ENCODE measurements around the gene LDHAL6B. TPM values are rescaled to one million over a fixed set of nuclear protein-coding genes. Genes with fewer than 3 reads are reported as not detected.

Gene LDHAL6B
- total RNA-seq, 1 donor from 2014 or later, result not detected

DNA sequence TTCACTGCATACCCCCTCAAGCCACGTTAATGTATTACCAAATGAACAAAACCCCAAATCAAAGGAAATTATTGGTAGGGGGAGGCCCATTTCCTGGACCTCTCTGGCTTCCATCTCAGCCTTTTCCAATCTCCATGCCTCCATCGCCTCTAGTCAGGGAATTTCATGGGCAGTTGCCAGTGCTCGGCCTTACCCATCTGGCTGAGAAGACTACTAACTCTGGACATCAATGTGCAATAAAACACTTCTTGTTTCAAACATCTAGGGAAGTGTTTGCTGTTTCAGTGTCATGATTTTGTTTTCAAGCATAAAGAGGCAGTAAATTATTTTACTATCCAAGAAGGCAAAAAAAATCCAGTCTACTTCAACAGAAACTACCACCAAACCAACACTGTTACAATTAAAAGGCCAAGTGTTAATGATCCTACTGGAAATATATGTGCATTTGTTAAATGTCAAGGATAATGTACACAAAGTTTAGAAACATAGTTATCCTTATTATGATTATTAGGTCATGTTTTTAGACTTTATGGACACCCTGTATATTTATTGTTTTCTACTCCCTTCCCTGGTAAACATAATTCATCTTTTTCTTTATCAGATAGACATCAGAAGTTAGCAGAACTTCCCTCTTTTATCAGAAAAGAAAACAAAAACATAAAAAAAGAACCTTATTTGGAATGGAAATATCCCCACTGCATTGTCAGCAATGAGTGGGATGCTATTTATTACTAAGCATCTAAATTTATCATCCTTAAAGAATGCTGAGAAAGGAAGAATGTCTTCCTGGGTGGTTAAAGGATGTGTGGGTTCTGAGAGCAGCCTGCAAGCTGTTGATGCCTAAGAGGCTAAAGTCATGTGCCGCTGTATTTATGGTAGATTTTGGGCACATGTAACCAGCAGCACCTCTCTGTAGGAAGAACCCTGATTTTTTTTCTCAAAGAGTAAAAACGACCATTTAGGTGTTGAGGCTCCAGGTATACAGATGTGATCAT lies 15.2 kb downstream of the LDHAL6B start:
- DNase-seq, result no peak

DNA sequence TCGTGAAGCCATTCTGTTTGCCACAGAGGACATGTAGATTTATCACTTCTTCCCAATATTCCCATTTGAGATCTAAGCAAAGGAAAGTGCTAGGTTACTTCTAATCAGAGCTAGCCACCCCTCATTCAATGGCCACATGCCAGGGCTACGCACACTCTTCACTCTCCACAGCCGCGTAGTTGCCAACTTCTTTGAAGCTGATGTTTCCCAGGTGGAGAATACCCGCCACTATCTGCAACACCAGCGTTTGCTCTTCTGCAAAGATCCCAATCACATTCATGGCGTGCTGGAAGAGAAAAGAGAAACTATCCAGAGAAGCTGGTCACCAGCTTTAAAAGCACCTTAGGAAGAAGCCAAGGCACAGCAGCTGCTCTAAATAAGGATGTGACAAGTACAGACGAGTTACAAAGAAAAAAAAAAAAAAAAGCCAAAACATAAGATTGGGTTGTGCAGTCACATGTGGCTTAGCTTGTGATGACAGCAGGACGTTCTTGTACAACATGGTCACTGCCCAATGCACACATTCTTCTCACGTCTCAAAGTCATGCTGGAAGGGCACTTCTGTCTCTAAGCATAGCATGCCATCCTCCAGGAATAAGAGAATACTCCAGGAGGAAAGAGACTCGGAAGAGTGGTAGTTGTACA lies 16.4 kb downstream of the LDHAL6B start:
- no peak for DNase-seq

DNA sequence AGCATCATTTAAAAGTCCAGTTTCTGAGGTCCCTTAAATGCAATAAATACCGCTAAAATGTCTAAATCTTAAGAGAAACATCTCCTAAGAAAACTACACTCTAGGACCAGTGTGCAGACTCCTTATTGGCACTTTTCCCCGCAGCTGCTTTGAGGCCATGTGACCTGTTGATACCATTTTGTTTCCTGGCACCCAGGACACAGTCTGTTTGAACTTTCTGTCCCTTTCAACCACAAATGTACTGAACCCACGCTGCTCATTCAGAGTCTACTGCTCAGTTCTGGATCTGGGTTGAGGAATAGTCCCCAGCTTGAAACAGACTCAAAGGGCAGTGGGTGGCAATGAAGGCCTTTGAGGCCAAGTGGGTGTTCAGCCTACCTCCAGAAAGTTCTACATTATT lies 17.1 kb downstream of the LDHAL6B start:
- no peak for DNase-seq

DNA sequence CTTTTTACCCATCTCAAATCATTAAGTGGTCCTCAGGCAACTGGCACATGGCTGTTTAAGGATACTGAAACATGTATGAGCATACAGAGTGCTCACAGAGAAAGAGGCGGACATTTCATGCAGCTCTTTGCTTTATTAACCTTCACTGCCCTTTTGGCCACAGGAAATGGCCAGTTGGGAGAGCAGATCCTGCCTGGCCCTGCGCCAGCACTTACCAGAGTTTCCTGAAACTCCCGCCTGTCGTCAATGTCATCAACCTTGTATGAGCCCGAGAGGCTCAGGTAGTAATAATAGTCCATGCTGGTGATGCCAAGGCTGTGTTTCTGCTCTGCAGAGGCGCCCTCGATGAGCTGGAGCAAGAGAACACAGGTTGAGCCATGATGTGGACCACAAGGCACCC lies 17.8 kb downstream of the LDHAL6B start:
- peak; percentile 75 for DNase-seq

DNA sequence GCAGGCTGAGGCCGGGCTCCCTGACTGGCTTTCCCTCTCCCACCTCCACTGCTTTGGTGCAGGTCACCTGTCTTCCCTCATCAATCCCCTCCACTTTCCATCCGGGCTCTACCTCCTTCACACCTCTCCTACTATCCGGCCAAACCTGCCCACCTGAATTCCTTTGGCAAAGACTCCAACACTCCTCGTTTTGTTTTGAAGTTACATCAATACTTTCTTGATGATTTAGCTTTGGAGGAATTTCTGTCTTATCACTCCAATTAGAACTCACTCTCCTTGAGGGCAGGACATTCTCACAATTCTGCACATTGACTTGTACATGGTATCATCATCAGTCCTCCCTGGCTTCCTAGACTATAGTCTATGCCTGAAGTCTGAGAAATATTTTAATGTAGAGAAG lies 20.4 kb downstream of the LDHAL6B start:
- DNase-seq, result no peak

DNA sequence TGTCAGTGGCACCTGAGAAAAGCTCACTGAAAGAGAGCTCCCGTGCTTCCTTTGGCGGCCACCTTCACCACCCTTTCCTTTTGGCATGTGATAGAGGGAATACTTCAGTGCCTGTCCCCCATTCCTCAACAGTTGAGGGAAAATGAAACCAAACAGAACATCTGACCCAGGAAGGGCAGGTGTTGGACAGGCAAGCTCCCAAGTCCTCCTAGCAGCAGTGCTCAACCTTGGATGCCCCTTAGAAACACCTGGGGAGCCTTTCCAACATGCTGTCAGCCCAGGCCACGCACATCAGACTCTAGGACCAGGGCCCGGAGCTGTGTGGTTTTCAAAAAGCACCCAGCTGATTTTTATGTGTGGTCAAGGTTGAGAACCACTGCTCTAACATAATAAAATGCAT lies 22.4 kb downstream of the LDHAL6B start:
- DNase-seq, result no peak

DNA sequence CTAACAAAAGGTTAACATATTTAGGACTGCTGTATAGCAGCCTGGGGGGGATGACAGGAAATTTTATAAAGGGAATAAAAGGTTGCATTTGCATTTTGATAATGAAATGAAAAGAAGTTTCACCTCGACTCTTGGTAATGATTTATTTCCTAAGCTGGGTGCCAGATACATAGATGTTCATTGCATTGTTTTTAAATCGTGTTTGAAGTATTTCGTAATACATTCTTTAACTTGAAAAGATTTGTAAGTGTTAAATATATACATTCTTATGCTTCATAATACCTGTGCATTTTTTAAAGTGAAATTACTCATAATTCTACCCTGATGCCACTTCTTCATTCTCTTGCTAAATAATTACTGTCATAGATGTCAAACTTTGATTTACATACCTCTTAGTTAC lies 22.8 kb downstream of the LDHAL6B start:
- DNase-seq, result no peak

DNA sequence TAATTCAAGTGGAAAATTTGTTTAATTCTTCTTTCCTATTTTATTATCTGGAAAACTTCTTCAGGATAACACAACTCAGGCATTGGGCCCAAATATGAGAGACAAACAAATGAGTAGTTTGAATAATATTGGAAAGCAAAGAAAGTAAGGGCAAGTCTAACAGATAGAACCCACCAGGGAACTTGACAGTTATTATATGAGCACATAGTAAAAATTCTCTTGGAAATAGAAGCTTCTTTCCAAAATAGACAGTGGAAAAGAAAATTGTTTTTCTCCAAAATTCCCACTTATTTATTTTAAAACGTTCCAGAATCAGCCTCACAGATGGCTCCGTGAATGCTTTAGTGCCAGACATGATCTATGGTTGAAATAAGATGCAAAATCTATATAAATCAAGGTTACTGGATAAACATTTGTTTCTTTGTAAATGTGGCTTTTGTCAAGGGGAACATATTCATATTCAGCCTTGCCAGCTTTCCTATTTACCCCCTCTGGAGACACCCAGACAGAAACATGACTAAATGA lies 23.9 kb downstream of the LDHAL6B start:
- no peak for DNase-seq

DNA sequence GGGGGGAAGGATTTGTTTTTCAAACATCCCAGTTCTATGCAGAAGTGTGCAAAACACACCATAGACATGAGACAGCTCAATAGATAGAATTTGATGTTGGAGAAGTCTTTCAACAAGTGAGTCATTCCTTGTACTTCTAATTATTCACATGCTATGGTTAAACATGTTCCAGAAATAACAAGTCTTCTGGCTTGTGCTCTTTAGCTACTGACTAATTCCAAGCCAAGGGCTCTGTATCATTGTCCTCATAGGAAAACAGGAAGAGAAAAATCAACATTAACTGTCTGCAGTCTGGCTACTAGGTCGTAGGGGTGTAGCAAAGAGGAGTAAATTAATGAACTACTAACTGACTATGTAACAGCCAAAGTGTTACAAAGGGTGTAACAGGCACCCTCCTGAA lies 25.8 kb downstream of the LDHAL6B start:
- DNase-seq, result peak; percentile 90

DNA sequence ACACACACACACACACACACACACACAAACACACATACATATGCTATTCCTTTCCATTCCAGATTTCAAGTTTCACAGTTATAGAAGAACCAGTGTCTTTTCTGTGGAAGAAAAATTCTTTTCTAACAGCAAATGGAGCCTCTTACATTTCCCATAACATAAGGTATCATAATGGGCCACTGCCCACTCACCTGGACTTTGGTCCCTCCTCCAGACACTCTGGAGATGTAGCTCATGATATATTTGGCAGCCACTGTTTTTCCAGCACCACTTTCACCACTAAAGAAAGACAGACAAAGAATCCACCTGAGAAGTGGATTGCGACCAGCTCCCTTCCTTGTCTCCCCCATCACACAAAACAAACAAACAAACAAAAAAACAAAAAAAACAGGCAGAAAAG lies 29.8 kb downstream of the LDHAL6B start:
- DNase-seq, result no peak

DNA sequence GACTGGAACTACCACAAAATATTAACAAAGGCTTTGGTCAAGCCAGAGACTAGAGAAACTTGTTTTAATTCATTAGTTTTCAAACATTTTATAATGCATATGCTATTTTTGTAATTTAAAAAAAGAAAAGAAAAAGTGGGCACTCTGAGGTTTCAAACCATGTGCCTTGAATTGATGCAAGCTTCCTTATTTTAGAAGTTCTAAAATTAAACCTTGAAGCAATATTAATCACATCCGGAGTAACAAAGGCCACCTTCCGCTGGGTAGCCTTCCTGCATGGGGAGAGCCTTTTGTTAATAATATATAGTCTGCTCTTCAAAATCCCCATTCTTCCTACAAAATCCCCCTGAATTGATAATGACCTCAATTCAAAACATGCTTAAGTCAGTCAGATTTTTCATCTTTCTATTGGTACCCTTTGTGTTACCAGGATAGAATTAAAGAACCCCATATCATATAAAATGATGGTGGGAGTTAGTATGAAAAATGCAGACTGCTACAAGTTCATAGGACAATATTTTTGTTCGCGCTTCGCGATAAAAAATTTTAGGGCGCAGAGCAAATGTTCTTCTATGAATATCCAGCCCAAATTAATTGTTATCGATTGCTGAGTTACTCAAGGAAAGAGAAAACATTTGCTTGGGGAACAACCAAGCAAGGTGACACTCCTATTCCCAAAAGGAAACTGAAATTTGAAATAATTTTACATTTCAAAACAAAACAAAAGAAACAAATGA lies 30.6 kb downstream of the LDHAL6B start:
- DNase-seq, result peak; percentile 86

DNA sequence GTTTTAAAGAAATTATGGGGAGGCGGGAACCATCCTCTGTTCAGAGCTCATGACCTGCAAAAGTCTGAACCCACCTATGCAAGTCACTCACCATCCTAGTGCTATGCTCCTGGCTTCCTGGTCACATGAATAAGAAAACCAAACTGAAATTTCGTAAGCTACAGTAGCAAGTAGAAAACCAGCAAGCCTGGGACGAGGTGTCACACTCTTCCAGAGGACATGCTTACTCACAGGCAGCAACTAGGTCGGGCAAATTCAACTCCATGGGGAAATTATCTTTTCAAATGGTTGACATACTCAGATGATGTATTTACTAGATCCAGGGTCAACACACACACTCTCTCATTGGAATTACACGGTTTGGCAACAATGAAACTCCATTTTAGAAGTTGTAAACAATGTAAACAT lies 31.3 kb downstream of the LDHAL6B start:
- DNase-seq, result no peak

DNA sequence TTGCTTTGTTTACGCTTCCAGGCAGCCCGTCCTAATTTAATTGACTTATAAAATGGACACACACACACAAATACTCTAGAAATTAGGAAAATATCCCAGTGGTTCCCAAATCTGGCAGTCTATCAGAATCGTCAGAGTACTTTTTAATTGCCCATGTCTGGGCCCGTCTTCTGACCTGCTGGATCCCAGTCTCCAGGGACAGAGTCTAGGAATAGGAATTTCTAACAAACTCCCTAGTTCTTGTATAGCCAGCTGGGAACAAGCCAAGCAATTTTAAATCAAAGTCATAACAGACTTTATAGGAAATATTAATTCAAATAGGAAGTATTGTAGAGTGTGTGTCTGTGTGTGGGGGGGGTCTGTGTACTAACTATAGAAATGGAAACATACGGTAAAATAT lies 33.4 kb downstream of the LDHAL6B start:
- DNase-seq, result no peak

DNA sequence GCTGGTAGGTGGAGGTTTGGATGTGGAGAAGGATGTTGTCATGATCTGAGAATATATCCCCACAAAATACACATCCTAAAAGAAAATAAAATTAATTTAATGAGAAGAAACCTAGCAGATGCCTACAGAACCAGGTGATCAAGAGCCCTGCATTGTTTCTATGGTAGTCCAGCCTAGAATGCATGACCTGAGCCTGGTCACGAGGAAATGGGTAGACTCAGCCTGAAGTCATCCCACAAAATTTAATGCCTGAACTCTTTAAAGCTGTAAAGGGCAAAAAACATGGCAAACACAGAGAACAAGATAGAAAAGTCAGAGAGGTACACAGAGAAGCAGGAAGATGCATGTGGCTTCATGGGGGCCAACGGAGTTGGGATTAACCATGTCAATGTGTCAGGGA lies 36.0 kb downstream of the LDHAL6B start:
- DNase-seq, result no peak

DNA sequence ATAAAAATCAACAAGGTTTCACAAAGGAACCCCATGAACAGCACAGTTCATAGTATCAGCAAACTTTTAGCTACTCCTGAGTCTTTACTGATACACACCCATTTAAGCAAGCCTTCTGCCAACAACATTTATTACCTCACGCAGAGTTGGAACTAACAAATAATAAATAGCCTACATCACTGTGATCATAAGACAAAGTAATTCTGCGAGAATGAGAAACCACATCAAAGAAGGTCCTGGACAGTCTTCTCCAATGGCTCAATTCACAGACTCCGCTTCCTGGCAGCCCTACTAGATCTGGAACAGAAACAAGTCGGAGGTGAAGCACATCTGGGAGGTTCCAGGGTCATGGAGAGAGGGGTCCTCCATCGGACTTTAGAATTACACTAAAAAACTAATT lies 37.0 kb downstream of the LDHAL6B start:
- no peak for DNase-seq

DNA sequence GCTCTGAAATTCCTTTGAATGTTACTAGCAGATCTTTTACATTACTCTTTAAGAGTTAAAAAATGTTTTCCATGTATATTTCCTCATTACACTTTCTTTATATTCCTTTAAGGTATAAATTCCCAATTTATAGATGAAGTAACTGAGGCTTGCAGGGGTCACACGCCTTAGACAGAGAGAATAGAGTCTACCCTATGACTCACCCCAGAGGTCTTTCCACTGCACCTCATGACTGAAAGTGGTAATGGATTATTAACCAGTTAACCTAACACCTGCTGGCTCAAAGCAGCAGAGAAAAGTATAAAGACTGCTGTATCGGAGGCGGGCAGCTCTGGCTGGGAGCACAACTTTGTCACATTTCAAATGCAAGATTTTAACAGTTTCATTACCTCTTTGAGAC lies 37.7 kb downstream of the LDHAL6B start:
- DNase-seq, result no peak

DNA sequence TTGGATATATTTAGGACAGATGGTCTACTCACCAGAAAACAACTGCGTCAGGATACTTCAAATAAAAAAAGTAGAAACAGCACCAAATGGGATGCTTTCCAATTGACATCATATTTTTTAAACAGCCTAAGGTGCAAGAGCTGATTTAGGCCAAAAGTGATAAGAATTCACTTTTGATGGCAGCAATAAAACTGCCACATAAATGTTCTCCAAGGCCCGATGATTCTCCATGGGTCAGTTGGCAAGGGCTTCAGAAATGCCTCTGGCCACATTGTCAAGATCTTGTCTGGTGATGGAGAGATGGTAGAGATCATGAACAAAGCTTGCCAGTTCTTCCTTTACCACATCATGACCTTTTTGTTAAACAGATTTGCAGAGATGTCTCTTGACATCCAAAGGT lies 38.9 kb downstream of the LDHAL6B start:
- DNase-seq, result no peak

DNA sequence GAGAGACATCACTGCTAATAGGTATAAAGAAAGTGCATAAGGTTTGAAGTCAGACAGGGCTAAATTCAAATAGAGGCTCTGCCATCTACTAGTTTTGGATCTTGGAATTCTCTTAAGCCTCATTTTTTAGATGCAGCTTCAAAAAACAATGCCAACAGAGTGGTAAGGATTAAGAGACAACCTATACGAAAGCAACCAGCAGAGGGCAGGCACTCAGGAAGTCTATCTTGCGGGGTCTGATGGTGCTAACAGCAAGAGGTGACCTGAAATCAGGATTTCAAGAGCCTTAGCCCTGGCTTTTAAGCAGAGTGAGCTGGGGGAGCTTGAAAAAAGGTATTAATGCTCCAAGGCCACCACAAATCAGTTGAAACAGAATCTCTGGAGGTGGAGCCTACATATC lies 40.7 kb downstream of the LDHAL6B start:
- peak; percentile 85 for DNase-seq

DNA sequence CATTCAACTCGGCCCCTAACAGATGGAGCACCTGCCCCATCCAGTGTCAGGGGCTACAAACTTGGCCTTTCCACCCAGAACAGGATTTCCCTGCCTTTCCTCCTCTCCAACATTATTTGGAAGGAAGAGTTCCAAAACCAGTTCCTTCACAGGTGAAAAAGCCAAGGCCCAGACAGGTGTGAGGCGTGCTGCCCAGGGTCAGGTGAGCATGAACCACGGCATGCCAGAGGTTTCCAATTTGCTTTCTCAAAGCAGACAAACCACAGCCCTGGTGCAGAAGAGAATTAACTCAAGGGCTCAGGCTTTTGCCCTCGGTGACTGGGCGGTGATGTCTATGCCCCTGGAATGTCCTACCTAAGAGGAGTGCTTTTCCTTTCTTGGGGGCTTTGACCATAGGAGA lies 43.2 kb downstream of the LDHAL6B start:
- DNase-seq, result no peak

DNA sequence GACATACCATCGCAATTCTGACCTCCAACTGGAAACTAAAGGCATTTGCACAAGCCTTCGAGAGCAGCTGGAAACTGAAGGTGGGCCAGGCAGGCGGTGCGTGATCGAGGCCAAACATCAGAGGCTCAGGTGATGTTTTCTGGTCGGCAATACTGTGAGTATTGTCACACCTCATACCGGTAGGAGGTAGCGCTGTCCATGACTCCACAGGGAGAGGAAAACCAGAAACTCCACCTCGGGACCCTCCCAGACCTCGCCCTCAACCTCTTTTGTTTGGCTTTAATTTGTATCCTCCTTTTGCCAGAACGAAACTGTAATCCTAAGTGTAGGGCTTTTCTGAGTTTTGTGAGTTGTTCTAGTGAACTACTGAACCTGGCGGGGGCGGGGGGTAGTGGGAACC lies 43.6 kb downstream of the LDHAL6B start:
- no peak for DNase-seq

DNA sequence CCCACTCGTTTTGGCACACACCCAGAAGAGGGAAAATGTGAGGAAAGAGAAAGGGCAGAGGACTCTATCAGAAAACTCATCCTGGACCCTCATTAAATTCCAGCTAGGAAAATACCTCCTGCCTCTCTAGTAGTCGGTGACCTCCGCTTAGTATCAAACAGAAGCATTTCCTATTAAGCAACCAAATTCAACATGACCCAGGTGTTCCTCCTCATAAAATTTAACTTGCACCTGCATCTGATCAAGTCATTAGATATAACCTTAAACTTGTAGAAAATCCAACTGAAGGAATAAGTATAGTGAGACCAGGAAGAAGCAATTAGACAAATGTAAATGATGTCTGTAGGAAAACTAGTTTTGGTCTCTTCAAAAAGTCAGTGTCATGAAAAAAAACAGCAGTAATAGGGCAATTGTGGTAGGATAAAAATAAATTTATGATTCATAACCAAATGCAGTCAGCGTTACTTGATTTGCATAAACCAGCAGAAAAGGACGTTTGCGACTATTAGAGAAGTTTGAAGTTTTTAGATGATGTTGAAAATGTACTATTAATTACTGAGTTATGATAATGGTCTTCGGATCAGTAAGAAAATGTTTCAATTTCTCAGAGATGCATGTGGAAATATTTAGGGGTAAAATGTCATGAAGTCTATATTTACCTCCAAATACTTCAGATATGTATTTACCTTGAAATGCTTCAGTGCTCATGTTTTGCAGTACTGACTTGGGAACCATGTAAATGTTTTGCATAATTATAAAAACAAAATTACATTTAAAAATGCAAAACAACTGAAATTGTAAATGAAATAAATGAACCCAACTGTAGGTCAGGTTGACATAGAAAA lies 44.6 kb downstream of the LDHAL6B start:
- DNase-seq, result no peak

DNA sequence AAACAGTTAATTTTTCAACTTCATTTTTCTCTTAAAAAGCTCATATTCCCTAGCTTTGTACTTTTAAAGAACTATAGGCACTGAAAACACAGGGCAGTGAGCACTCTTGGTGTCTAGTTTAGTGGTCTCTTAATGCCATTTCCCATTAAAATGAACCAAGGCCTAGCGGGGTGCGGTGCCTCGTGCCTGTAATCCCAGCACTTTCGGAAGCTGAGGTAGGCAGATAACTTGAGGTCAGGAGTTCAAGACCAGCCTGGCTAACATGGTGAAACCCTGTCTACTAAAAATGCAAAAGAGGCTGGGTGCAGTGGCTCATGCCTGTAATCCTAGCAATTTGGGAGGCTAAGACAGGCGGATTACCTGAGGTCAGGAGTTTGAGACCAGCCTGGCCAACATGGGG lies 45.5 kb downstream of the LDHAL6B start:
- no peak for DNase-seq
